ENCODE measurements around the gene LSAMP.

DNA sequence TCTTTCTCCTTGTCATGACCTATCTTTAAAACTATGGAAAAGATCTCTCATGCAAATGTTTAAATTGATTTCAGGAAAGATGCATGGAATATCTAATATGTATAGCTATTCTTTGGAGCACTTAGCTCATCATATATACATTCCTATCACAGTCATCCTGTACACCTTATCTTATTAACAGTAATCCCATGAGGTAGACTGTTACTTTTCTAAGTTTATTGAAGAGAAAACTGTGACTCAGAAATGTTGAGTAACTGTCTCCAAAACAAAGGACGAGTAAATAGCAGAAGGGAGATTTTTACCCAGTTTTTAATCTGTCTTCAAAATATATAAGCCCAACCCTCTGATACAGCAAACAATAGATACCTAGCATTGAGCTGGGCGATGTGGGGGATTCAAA lies 513.7 kb downstream of the LSAMP start:
- TF ChIP-seq POLR2A (IDR thresholded peaks at IDR 0.05) = no peak
- TF ChIP-seq, protein P1, sequence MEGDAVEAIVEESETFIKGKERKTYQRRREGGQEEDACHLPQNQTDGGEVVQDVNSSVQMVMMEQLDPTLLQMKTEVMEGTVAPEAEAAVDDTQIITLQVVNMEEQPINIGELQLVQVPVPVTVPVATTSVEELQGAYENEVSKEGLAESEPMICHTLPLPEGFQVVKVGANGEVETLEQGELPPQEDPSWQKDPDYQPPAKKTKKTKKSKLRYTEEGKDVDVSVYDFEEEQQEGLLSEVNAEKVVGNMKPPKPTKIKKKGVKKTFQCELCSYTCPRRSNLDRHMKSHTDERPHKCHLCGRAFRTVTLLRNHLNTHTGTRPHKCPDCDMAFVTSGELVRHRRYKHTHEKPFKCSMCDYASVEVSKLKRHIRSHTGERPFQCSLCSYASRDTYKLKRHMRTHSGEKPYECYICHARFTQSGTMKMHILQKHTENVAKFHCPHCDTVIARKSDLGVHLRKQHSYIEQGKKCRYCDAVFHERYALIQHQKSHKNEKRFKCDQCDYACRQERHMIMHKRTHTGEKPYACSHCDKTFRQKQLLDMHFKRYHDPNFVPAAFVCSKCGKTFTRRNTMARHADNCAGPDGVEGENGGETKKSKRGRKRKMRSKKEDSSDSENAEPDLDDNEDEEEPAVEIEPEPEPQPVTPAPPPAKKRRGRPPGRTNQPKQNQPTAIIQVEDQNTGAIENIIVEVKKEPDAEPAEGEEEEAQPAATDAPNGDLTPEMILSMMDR (IDR thresholded peaks at IDR 0.05) = no peak
